RWPE2 (cell line): ENCODE data around the gene CHCHD3.

Experiments
- ATAC-seq: fragments of 200-7000 bp; cut with Tn5 transposase; 3 replicates; pipeline ENCODE4 v1.9.1; 2021; ENCODE audit warnings: low read depth
- DNase-seq: peaks from one replicate; pipeline ENCODE4 v3.0.0-alpha.2; 2020; ENCODE audit warnings: low spot score
- H3K27ac ChIP-seq: fragments of 450-650 bp; 2 replicates; pipeline ENCODE4 v1.5.1; 2017; ENCODE audit warnings: mild to moderate bottlenecking; ENCODE audit not compliant: poor library complexity, severe bottlenecking
- H3K27me3 ChIP-seq: fragments of 250-450 bp; sonication (Bioruptor Pico); 2 replicates; pipeline ENCODE4 v1.5.1; 2021; ENCODE audit warnings: mild to moderate bottlenecking, moderate library complexity; ENCODE audit not compliant: insufficient read depth, poor library complexity, severe bottlenecking
- H3K36me3 ChIP-seq: fragments of 250-450 bp; sonication (Bioruptor Pico); 2 replicates; pipeline ENCODE4 v1.5.1; 2020; ENCODE audit warnings: low read depth, mild to moderate bottlenecking, moderate library complexity
- H3K4me1 ChIP-seq: fragments of 250-450 bp; sonication (Bioruptor Pico); 2 replicates; pipeline ENCODE4 v1.5.1; 2021; ENCODE audit warnings: mild to moderate bottlenecking, moderate library complexity; ENCODE audit not compliant: insufficient read depth, poor library complexity, severe bottlenecking
- H3K4me3 ChIP-seq: fragments of 250-450 bp; sonication (Bioruptor Pico); 2 replicates; pipeline ENCODE4 v1.5.1; 2021; ENCODE audit warnings: mild to moderate bottlenecking, moderate library complexity; ENCODE audit not compliant: severe bottlenecking
- H3K9me3 ChIP-seq: fragments of 250-450 bp; sonication (Bioruptor Pico); 2 replicates; pipeline ENCODE4 v1.5.1; 2021; ENCODE audit warnings: mild to moderate bottlenecking, moderate library complexity; ENCODE audit not compliant: severe bottlenecking
- CTCF ChIP-seq: fragments of 450-650 bp; IDR thresholded peaks from one replicate; pipeline ENCODE4 v1.5.1; 2017; ENCODE audit warnings: mild to moderate bottlenecking, moderate library complexity; ENCODE audit not compliant: poor library complexity, severe bottlenecking

CHCHD3 gene

GRCh38 chr7:133024596-133024995, 57.3 kb downstream of the CHCHD3 start:
- Histone ChIP-seq H3K9me3 (no peaks in the 10 kb centered on the region), H3K4me3 (no peak overlapping the region), H3K27ac (no peak overlapping the region), H3K36me3 (peaks cover 15% of the 10 kb centered on the region), H3K4me1 (no peaks in the 10 kb centered on the region), H3K27me3 (no peaks in the 10 kb centered on the region)
- no peak for TF ChIP-seq CTCF
- ATAC-seq (no peak), DNase-seq (no peak)

- DNase-seq, result no peak
These were observed 58.4 kb downstream of the CHCHD3 start for GRCh38 chr7:133023370-133024071.

GRCh38 chr7:133022661-133023060, 59.2 kb downstream of the CHCHD3 start:
- DNase-seq (no peak), ATAC-seq (no peak)
- H3K27ac ChIP-seq, result no peak overlapping the region
- no peaks in the 10 kb centered on the region for H3K4me1 ChIP-seq
- peaks cover 18% of the 10 kb centered on the region for H3K36me3 ChIP-seq
- H3K9me3 ChIP-seq, result no peaks in the 10 kb centered on the region
- TF ChIP-seq CTCF, result no peak
- H3K27me3 ChIP-seq, result no peaks in the 10 kb centered on the region
- no peak overlapping the region for H3K4me3 ChIP-seq

More at GRCh38 chr7:133023370-133024071, 58.4 kb downstream of the CHCHD3 start:
- Histone ChIP-seq H3K9me3 (no peaks in the 10 kb centered on the region), H3K27ac (no peak overlapping the region), H3K36me3 (peaks cover 18% of the 10 kb centered on the region), H3K4me3 (no peak overlapping the region), H3K4me1 (no peaks in the 10 kb centered on the region), H3K27me3 (no peaks in the 10 kb centered on the region)
- no peak for TF ChIP-seq CTCF
- ATAC-seq, result no peak

GRCh38 chr7:133021196-133021595, 60.7 kb downstream of the CHCHD3 start:
- H3K27me3 ChIP-seq, result no peaks in the 10 kb centered on the region
- no peak overlapping the region for H3K27ac ChIP-seq
- no peak for TF ChIP-seq CTCF
- H3K36me3 ChIP-seq, result peaks cover 18% of the 10 kb centered on the region
- DNase-seq, result no peak
- ATAC-seq, result no peak
- H3K4me1 ChIP-seq, result no peaks in the 10 kb centered on the region
- H3K4me3 ChIP-seq, result no peak overlapping the region
- H3K9me3 ChIP-seq, result no peaks in the 10 kb centered on the region

- no peak for ATAC-seq
- no peaks in the 10 kb centered on the region for H3K9me3 ChIP-seq
- H3K27ac ChIP-seq, result no peak overlapping the region
These were observed 61.4 kb downstream of the CHCHD3 start for GRCh38 chr7:133020496-133020895.

More at GRCh38 chr7:133020496-133020895, 61.4 kb downstream of the CHCHD3 start:
- H3K4me1 ChIP-seq, result no peaks in the 10 kb centered on the region
- peaks cover 18% of the 10 kb centered on the region for H3K36me3 ChIP-seq
- no peak overlapping the region for H3K4me3 ChIP-seq
- no peaks in the 10 kb centered on the region for H3K27me3 ChIP-seq
- DNase-seq, result no peak
- TF ChIP-seq CTCF, result no peak
